VCaP (cell line): Measurements from ENCODE around the gene SIGLEC6.

Experiments used
- H3K27ac ChIP-seq: fragments of 450-650 bp; 2 replicates; pipeline ENCODE4 v1.5.1; 2017
- TF ChIP-seq, protein P1 (sequence below): fragments of 450-650 bp; conservative IDR thresholded peaks from 2 replicates; pipeline ENCODE4 v1.5.1; 2017; ENCODE audit warnings: mild to moderate bottlenecking, moderate library complexity

The SIGLEC6 gene

DNA sequence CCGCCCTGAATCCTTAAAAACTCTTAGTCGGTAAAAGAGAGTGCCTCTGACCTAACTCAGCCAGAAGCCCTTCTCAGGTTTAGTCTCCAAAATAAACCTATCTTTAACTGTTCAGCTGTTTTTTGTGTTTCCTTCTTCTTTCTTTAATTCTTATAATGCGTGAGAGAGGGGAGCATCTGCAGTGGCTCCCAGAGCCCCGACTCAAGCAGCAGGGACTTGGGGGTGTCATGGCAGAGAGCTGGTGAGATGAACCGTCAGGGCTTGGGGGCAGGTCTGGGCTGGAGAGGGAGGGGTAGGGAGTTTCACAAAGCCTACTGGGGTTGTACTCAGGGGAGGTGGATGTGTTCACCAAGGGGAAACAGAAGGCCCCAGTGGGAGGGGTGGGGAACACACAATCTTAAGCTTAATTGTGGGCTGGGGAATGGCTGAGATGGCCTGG, 16.8 kb upstream of the SIGLEC6 start:
- TF ChIP-seq, protein P1, sequence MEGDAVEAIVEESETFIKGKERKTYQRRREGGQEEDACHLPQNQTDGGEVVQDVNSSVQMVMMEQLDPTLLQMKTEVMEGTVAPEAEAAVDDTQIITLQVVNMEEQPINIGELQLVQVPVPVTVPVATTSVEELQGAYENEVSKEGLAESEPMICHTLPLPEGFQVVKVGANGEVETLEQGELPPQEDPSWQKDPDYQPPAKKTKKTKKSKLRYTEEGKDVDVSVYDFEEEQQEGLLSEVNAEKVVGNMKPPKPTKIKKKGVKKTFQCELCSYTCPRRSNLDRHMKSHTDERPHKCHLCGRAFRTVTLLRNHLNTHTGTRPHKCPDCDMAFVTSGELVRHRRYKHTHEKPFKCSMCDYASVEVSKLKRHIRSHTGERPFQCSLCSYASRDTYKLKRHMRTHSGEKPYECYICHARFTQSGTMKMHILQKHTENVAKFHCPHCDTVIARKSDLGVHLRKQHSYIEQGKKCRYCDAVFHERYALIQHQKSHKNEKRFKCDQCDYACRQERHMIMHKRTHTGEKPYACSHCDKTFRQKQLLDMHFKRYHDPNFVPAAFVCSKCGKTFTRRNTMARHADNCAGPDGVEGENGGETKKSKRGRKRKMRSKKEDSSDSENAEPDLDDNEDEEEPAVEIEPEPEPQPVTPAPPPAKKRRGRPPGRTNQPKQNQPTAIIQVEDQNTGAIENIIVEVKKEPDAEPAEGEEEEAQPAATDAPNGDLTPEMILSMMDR, result no peak

DNA sequence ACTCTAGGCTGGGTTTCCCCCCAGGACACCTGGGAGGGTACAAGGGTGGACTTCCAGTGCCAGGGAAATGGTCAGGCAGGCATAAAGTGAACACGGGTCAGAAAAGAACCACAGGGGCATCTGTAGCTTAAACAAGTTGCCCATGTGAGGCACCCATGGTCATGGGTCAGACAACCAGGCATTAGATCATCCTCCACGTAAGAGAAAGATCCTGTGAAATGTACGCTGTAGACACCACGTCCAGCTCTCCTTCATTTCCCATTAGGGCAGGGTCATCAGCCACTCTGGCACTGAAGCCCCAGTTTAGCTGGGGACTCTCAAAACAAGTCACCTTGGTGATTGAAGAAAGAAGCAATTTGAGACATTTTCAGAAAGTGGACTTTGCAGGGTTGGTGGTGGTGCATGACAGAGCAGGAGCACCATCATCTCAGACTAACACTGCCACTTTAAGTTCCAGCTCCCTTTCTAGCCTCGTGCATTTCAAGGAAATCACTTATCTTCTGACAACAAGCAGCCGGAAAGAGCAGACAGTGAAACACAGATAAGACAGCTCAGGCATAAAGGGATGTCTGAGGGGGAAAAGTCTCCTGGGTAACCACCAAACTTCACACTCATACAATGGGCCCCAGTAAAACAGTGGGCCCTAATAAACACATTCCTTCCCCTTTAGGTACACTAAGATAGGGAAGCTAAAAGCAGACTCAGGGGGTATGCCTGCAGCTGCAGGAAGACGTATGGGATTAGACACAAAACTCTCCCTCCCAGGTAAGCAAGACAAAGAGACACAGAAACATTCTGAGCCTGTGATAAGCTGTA, 16.1 kb upstream of the SIGLEC6 start:
- H3K27ac ChIP-seq, result peak overlapping the region; percentile 82
- TF ChIP-seq, protein P1, result no peak

More for the DNA sequence above, 16.8 kb upstream of the SIGLEC6 start:
- peak overlapping the region; percentile 82 for H3K27ac ChIP-seq

DNA sequence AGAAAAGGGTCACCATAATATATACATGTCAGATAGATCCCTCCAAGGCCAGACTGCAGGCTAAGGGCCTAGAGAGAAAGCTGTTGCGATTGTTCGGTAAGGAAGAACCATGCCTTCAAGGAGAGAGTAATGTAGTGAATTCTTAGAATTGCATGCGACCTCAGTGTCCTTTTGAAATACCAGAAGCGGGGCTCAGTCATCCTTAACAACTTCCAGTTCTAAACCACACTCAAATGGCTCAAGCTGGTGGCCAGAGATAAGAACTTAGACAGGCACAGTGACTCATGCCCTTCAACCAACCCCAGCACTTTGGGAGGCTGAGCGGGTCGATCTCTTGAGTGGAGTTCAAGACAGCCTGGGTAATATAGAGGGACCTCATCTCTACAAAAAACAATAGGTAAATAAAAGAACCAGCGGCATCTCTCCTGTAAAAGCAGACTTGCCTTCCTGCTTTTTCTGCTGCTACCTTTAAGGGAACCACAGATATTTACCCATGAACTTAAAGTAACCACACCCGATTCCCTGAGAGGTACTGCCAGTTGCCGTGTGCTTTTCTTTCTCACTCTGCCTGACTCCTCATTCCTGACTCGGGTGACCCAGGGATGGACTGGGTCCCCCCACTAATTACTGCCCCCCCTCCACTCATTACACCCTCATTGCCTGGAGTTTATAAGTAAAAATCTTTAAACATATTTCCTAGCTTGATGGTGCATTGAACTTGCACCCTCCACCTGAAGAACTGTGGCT, 15.4 kb upstream of the SIGLEC6 start:
- TF ChIP-seq, protein P1, result no peak

DNA sequence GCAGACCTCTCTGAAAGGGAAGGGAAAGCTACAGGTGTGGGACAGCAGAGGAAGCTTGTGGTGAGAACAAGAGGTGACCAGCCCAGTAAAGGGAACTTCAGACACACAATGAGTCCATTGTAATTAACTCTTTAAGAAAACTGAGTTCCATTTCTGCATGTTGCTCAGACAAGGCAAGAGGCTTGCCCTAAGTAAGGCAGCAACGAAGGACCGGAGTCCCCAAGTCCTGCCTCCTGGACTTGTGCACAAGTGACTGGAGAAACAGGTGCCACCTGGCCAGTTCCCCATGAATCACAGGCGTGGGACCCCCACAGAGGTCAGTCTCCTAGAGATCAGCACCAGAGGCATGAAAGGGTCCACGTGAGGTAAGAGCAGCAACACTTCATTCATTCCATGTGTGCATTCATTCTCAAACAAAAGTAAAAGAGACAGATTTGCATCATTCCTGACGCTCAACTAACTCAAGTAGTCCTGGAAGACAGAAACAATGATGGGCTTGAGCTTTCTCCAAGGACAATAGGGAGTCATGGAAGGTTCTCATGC, 14.7 kb upstream of the SIGLEC6 start:
- peak overlapping the region; percentile 82 for H3K27ac ChIP-seq
- TF ChIP-seq, protein P1, result no peak

More for the DNA sequence above, 15.4 kb upstream of the SIGLEC6 start:
- peak overlapping the region; percentile 82 for H3K27ac ChIP-seq

DNA sequence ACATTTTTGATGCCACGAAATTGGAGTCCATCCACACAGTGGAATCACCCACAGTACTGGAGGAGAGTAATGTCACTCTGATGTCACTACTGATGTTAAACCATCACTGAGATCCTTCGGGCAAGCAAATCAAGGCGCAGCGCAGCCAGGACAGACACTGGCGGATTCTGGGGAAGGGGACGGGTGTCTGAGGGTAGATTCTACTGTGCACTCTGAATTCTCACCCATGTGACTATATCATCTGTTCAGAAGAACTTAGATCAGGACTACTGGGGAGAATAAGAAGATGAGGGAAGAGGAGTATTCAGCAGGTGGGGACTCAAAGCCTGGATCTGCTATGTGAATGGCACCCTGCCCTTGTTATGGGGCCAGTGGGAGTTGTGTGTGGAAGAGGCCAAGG, 12.6 kb upstream of the SIGLEC6 start:
- H3K27ac ChIP-seq, result no peak overlapping the region
- TF ChIP-seq, protein P1, result no peak

DNA sequence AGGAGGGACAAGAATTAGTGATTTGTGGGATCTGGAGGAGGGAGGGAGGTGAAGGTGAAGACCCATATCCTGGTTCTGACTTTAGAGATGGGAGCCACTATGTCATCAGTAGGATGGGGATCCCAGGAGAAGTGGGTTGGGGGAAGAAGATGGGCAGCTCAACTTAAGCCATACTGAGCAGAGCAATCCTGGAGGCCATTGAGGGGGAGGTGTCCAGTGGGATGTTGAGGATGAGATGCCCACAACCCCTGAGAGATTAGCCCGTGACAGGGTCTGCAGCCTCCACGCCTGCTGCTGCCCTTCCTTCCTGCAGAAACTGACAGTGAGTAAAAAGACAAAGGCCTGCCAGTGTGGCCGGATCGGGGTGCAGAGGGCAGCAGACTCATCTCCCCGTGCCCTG, 11.2 kb upstream of the SIGLEC6 start:
- TF ChIP-seq, protein P1, result no peak
- no peak overlapping the region for H3K27ac ChIP-seq
